Measurements from ENCODE around the gene TMEM217.

Gene TMEM217

GRCh38 chr6:37243131-37243815, 14.7 kb downstream of the TMEM217 start:
- no peak overlapping the region for H3K4me3 Mint-ChIP-seq
- H3K4me1 Mint-ChIP-seq (ENCODE audit: low read depth), result peaks cover 35% of the 10 kb centered on the region
- no peak overlapping the region for H3K27ac Mint-ChIP-seq
- H3K36me3 Mint-ChIP-seq (ENCODE audit: low read depth), result no peaks in the 10 kb centered on the region
- no peaks in the 10 kb centered on the region for H3K9me3 Mint-ChIP-seq
- no peaks in the 10 kb centered on the region for H3K27me3 Mint-ChIP-seq

- no peaks in the 10 kb centered on the region for H3K27me3 Mint-ChIP-seq
- no peaks in the 10 kb centered on the region for H3K9me3 Mint-ChIP-seq
- H3K36me3 Mint-ChIP-seq (ENCODE audit: low read depth), result no peaks in the 10 kb centered on the region
- H3K4me1 Mint-ChIP-seq (ENCODE audit: low read depth), result peaks cover 39% of the 10 kb centered on the region
- no peak overlapping the region for H3K4me3 Mint-ChIP-seq
- H3K27ac Mint-ChIP-seq, result no peak overlapping the region
These were observed 15.4 kb downstream of the TMEM217 start for GRCh38 chr6:37242429-37243052.

DNA sequence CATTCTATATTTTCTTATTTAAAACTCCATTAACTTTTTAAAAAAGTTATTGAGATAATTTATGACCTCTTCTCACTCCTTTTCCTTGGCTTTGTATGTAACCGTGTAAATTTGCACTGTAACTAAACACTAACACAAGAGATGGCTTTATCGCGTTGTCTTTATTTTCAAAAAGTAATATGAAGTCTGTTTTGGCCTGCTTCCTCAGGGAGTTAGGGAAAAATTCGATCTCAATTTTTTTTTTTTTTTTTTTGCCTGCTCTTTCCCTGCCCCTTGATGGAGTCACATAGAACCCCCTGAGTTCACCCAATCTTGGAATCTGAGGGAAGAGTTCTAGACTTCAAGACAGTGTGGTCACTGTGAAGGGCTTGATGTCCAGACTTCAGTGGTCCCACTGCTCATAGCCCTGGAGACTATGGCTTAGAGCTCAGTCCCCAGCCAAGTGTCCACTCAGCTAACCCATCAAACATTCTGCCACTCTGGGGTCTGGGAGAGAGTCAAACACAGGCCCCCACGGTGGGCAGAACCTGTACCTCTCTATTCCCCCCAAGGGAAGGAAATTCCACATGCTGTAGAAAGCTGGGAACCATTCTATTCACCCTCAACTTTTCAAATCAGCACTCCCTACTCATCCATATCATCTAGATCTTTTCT, 16.0 kb downstream of the TMEM217 start:
- Mint-ChIP-seq H3K27me3 (no peaks in the 10 kb centered on the region), H3K9me3 (no peaks in the 10 kb centered on the region), H3K27ac (no peak overlapping the region), H3K4me3 (no peak overlapping the region), H3K36me3 (ENCODE audit: low read depth) (no peaks in the 10 kb centered on the region), H3K4me1 (ENCODE audit: low read depth) (peaks cover 45% of the 10 kb centered on the region)

GRCh38 chr6:37241131-37241530, 16.8 kb downstream of the TMEM217 start:
- no peaks in the 10 kb centered on the region for H3K27me3 Mint-ChIP-seq
- H3K27ac Mint-ChIP-seq, result no peak overlapping the region
- H3K4me1 Mint-ChIP-seq (ENCODE audit: low read depth), result peaks cover 48% of the 10 kb centered on the region
- H3K9me3 Mint-ChIP-seq, result no peaks in the 10 kb centered on the region
- H3K36me3 Mint-ChIP-seq (ENCODE audit: low read depth), result no peaks in the 10 kb centered on the region
- no peak overlapping the region for H3K4me3 Mint-ChIP-seq

GRCh38 chr6:37239950-37240713, 17.8 kb downstream of the TMEM217 start:
- no peaks in the 10 kb centered on the region for H3K27me3 Mint-ChIP-seq
- H3K27ac Mint-ChIP-seq, result peak overlapping the region; percentile 89
- peaks cover 48% of the 10 kb centered on the region for H3K4me1 Mint-ChIP-seq (ENCODE audit: low read depth)
- peak overlapping the region; percentile 45 for H3K4me3 Mint-ChIP-seq
- H3K9me3 Mint-ChIP-seq, result no peaks in the 10 kb centered on the region
- H3K36me3 Mint-ChIP-seq (ENCODE audit: low read depth), result no peaks in the 10 kb centered on the region

DNA sequence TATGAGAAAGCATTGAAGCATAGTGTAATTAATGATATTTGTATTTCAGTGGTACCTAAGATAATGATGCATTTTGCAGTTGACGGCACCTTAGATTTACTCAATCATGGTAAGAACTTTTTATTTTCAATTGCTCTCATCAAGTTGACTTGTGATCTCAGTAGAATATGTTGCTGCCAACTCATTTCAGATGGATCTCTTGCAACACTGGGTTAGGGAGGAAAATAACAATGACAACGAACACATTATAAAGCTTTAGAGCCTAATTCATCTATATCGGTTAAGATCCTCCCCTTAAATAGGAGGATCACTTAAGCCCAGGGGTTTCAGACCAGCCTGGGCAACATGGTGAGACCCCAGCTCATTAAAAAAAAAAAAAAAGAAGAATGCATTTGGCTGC, 18.4 kb downstream of the TMEM217 start:
- Mint-ChIP-seq H3K9me3 (no peaks in the 10 kb centered on the region), H3K4me1 (ENCODE audit: low read depth) (peaks cover 48% of the 10 kb centered on the region), H3K4me3 (peak overlapping the region; percentile 45), H3K36me3 (ENCODE audit: low read depth) (no peaks in the 10 kb centered on the region), H3K27me3 (no peaks in the 10 kb centered on the region), H3K27ac (peak overlapping the region; percentile 89)

DNA sequence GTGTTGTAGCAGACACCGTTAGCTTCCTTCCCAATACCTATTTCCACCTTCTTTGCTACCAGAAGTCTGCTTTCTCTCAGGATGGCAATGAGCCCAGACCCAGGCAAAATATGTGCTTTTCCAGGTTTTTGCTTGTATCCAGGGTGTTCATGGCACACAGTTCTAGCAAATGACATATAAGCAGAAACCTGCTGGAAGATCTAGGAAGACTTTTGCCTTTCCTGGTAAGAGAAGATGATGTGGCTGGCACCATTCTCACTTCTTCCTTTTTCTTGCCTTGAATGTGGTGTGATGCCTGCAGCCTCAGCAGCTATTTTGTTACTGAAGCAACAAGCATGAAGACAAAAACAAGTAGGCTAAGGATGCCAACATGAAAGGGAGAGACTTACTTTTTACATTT, 19.6 kb downstream of the TMEM217 start:
- no peak overlapping the region for H3K27ac Mint-ChIP-seq
- no peaks in the 10 kb centered on the region for H3K27me3 Mint-ChIP-seq
- H3K9me3 Mint-ChIP-seq, result no peaks in the 10 kb centered on the region
- peaks cover 48% of the 10 kb centered on the region for H3K4me1 Mint-ChIP-seq (ENCODE audit: low read depth)
- no peak overlapping the region for H3K4me3 Mint-ChIP-seq
- H3K36me3 Mint-ChIP-seq (ENCODE audit: low read depth), result no peaks in the 10 kb centered on the region

DNA sequence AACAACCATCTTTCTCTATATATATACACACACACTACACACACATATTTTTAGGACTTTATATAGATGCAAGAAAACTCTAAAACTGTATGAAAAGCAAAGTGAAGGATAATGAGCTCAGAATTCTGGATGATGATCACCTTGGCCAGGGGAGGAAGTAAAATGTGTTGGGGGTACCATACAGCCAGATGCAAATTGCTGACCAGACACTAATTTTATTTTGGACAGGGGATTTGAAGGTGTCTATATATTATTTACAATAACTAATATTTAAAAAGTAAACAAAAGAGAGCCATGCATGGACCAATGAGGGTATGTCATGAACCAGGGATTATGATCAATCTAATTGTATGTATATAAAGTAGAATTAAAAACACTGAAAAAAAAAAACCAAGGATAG, 20.2 kb downstream of the TMEM217 start:
- Mint-ChIP-seq H3K27me3 (peaks cover under 1% of the 10 kb centered on the region), H3K4me1 (ENCODE audit: low read depth) (peaks cover 48% of the 10 kb centered on the region), H3K9me3 (no peaks in the 10 kb centered on the region), H3K4me3 (no peak overlapping the region), H3K27ac (no peak overlapping the region), H3K36me3 (ENCODE audit: low read depth) (no peaks in the 10 kb centered on the region)

- Mint-ChIP-seq H3K4me3 (no peak overlapping the region), H3K27ac (no peak overlapping the region), H3K4me1 (ENCODE audit: low read depth) (peaks cover 39% of the 10 kb centered on the region), H3K36me3 (ENCODE audit: low read depth) (no peaks in the 10 kb centered on the region), H3K27me3 (peaks cover 5% of the 10 kb centered on the region), H3K9me3 (no peaks in the 10 kb centered on the region)
These were observed 21.0 kb downstream of the TMEM217 start for GRCh38 chr6:37236921-37237320.

GRCh38 chr6:37233541-37233940, 24.4 kb downstream of the TMEM217 start:
- Mint-ChIP-seq H3K9me3 (no peaks in the 10 kb centered on the region), H3K27me3 (peaks cover 5% of the 10 kb centered on the region), H3K4me3 (no peak overlapping the region), H3K27ac (no peak overlapping the region), H3K36me3 (ENCODE audit: low read depth) (no peaks in the 10 kb centered on the region), H3K4me1 (ENCODE audit: low read depth) (peaks cover 21% of the 10 kb centered on the region)

GRCh38 chr6:37232430-37233017, 25.4 kb downstream of the TMEM217 start:
- H3K36me3 Mint-ChIP-seq (ENCODE audit: low read depth), result no peaks in the 10 kb centered on the region
- H3K4me1 Mint-ChIP-seq (ENCODE audit: low read depth), result peaks cover 15% of the 10 kb centered on the region
- H3K27me3 Mint-ChIP-seq, result peaks cover 5% of the 10 kb centered on the region
- no peak overlapping the region for H3K27ac Mint-ChIP-seq
- H3K9me3 Mint-ChIP-seq, result no peaks in the 10 kb centered on the region
- no peak overlapping the region for H3K4me3 Mint-ChIP-seq

DNA sequence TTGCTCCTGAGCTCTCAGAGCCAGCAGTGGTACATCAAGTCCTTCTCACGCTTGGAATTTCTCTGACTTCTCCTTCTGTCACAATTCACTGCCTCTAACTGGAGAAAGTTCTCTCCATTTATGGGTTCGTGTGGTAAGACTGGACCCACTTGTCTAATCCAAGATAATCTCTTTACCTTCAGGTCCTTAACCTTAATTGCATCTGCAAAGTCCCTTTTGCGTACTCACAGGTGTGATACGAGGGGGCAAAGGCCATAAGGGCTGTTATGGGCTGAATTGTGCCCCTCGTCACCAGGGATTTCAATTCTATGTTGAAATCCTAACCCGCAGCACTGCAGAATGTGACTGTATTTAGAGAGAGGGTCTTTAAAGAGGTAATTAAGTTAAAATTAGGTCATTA, 27.8 kb downstream of the TMEM217 start:
- Mint-ChIP-seq H3K27me3 (peaks cover 8% of the 10 kb centered on the region), H3K27ac (no peak overlapping the region), H3K4me1 (ENCODE audit: low read depth) (peaks cover 5% of the 10 kb centered on the region), H3K9me3 (no peaks in the 10 kb centered on the region), H3K36me3 (ENCODE audit: low read depth) (no peaks in the 10 kb centered on the region), H3K4me3 (no peak overlapping the region)

GRCh38 chr6:37225350-37226169, 32.4 kb downstream of the TMEM217 start:
- Mint-ChIP-seq H3K27ac (no peak overlapping the region), H3K4me3 (no peak overlapping the region), H3K27me3 (peaks cover 3% of the 10 kb centered on the region)

DNA sequence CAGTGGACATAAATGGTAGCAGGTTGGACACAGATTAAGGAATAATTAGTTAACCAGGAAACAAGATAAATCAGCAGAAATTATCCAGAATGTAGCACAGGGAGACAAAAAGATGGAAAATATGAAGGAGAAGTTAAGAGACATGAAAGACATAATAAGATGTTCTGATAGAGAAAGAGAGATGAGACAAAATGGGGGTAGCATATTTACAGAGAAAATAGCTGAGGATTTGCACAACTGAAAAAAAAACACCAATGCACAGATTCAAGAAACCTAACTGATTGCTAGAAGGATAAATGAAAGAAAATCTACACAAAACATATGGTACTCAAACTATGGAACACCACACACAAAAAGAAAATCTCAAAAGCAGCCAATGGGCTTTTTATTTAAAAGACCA, 35.0 kb downstream of the TMEM217 start:
- no peaks in the 10 kb centered on the region for H3K9me3 Mint-ChIP-seq
- no peak overlapping the region for H3K27ac Mint-ChIP-seq
- no peaks in the 10 kb centered on the region for H3K36me3 Mint-ChIP-seq (ENCODE audit: low read depth)
- H3K4me3 Mint-ChIP-seq, result peak overlapping the region; percentile 72
- peaks cover 3% of the 10 kb centered on the region for H3K27me3 Mint-ChIP-seq
- H3K4me1 Mint-ChIP-seq (ENCODE audit: low read depth), result peaks cover 15% of the 10 kb centered on the region

More at GRCh38 chr6:37225350-37226169, 32.4 kb downstream of the TMEM217 start:
- H3K36me3 Mint-ChIP-seq (ENCODE audit: low read depth), result no peaks in the 10 kb centered on the region
- H3K9me3 Mint-ChIP-seq, result no peaks in the 10 kb centered on the region
- H3K4me1 Mint-ChIP-seq (ENCODE audit: low read depth), result peaks cover 20% of the 10 kb centered on the region

All from stimulated activated naive CD8-positive, alpha-beta T cell treated with anti-CD3 and anti-CD28 coated beads, Interleukin-15, Interleukin-2, amounts not matched to agents 100 ng/mL and 50 ng/mL, for 24 hours (primary cell).